CD4-positive, alpha-beta T cell treated with Interleukin-12 subunit alpha and Interleukin-12 subunit beta, for 1 hour (primary cell): ENCODE data around the gene CCBE1.

ENCODE experiments used
- DNase-seq: peaks from one replicate; pipeline ENCODE4 v3.0.0-alpha.2; 2020

CCBE1 gene

GRCh38 chr18:59437851-59438569, 259.2 kb downstream of the CCBE1 start:
- DNase-seq: no peak

- no peak for DNase-seq
These were observed 264.2 kb downstream of the CCBE1 start for GRCh38 chr18:59432803-59433597.

GRCh38 chr18:59431131-59431530, 266.1 kb downstream of the CCBE1 start:
- DNase-seq: no peak

GRCh38 chr18:59429608-59430007, 267.6 kb downstream of the CCBE1 start:
- DNase-seq: no peak

GRCh38 chr18:59428018-59428417, 269.2 kb downstream of the CCBE1 start:
- no peak for DNase-seq

GRCh38 chr18:59426855-59427254, 270.4 kb downstream of the CCBE1 start:
- DNase-seq: no peak

- DNase-seq: no peak
These were observed 274.0 kb downstream of the CCBE1 start for GRCh38 chr18:59423259-59423658.

GRCh38 chr18:59420244-59420643, 277.0 kb downstream of the CCBE1 start:
- no peak for DNase-seq

- DNase-seq: no peak
These were observed 277.8 kb downstream of the CCBE1 start for GRCh38 chr18:59419386-59419785.

GRCh38 chr18:59416818-59417217, 280.4 kb downstream of the CCBE1 start:
- DNase-seq: no peak

GRCh38 chr18:59414111-59414653, 283.0 kb downstream of the CCBE1 start:
- DNase-seq: no peak

- DNase-seq: peak; percentile 63
These were observed 294.7 kb downstream of the CCBE1 start for GRCh38 chr18:59402432-59403090.

GRCh38 chr18:59400407-59400806, 296.8 kb downstream of the CCBE1 start:
- no peak for DNase-seq

- no peak for DNase-seq
These were observed 301.7 kb downstream of the CCBE1 start for GRCh38 chr18:59395226-59396175.

- no peak for DNase-seq
These were observed 303.8 kb downstream of the CCBE1 start for GRCh38 chr18:59393381-59393780.

- DNase-seq: no peak
These were observed 308.4 kb downstream of the CCBE1 start for GRCh38 chr18:59388817-59389216.

- no peak for DNase-seq
These were observed 309.3 kb downstream of the CCBE1 start for GRCh38 chr18:59387687-59388565.

- DNase-seq: no peak
These were observed 310.1 kb downstream of the CCBE1 start for GRCh38 chr18:59386909-59387686.

GRCh38 chr18:59385191-59385590, 312.0 kb downstream of the CCBE1 start:
- DNase-seq: no peak

GRCh38 chr18:59383851-59384250, 313.4 kb downstream of the CCBE1 start:
- DNase-seq: no peak
